Osteocyte (in vitro differentiated cells): ENCODE measurements around the gene GSTO2. TPM values are rescaled to one million over a fixed set of nuclear protein-coding genes. Genes with fewer than 3 reads are reported as not detected.
A peak's percentile ranks its signal among the peaks of the same experiment; 100 is the strongest.

Source experiments
- DNase-seq: peaks from one replicate; pipeline ENCODE4 v3.0.0; 2021; ENCODE audit warnings: mixed read lengths; ENCODE audit not compliant: unreplicated experiment; ENCODE audit errors: extremely low spot score
- H3K27ac Mint-ChIP-seq: one replicate; pipeline ENCODE4 v1.8.0; 2021; ENCODE audit warnings: mild to moderate bottlenecking, mixed read lengths; ENCODE audit not compliant: unreplicated experiment
- H3K27me3 Mint-ChIP-seq: one replicate; pipeline ENCODE4 v1.8.0; 2021; ENCODE audit warnings: mixed read lengths; ENCODE audit not compliant: unreplicated experiment
- H3K36me3 Mint-ChIP-seq: one replicate; pipeline ENCODE4 v1.8.0; 2021; ENCODE audit warnings: mixed read lengths; ENCODE audit not compliant: unreplicated experiment
- H3K4me1 Mint-ChIP-seq: one replicate; pipeline ENCODE4 v1.8.0; 2021; ENCODE audit warnings: mixed read lengths; ENCODE audit not compliant: unreplicated experiment
- H3K4me3 Mint-ChIP-seq: one replicate; pipeline ENCODE4 v1.8.0; 2021; ENCODE audit warnings: mild to moderate bottlenecking, moderate library complexity, mixed read lengths; ENCODE audit not compliant: unreplicated experiment
- H3K9me3 Mint-ChIP-seq: one replicate; pipeline ENCODE4 v1.8.0; 2021; ENCODE audit warnings: mixed read lengths; ENCODE audit not compliant: unreplicated experiment
- CTCF ChIP-seq: fragments of 200-600 bp; sonication (generic); IDR thresholded peaks from 2 replicates; pipeline ENCODE4 v1.5.0; 2021; ENCODE audit warnings: antibody characterized with exemption, mild to moderate bottlenecking, moderate library complexity
- total RNA-seq: library from RNA; stranded (reverse); gene quantifications from 2 replicates; pipeline ENCODE4 v1.2.1, GENCODE V29; 2021

The GSTO2 gene
- total RNA-seq, 1 donor from 2014 or later = 0.54 TPM

- Mint-ChIP-seq H3K36me3 (peaks cover 6% of the 10 kb centered on the region), H3K27me3 (peaks cover 21% of the 10 kb centered on the region), H3K27ac (no peak overlapping the region), H3K4me3 (no peak overlapping the region), H3K4me1 (peaks cover 29% of the 10 kb centered on the region), H3K9me3 (no peaks in the 10 kb centered on the region)
- DNase-seq = no peak
- no peak for TF ChIP-seq CTCF
Measured at GRCh38 chr10:104253106-104253505, 15.9 kb upstream of the GSTO2 start.

- no peak for TF ChIP-seq CTCF
- peak overlapping the region; percentile 94 for H3K4me3 Mint-ChIP-seq
- H3K36me3 Mint-ChIP-seq = peaks cover 12% of the 10 kb centered on the region
- no peaks in the 10 kb centered on the region for H3K9me3 Mint-ChIP-seq
- peaks cover 21% of the 10 kb centered on the region for H3K27me3 Mint-ChIP-seq
- H3K27ac Mint-ChIP-seq = peak overlapping the region; percentile 97
- no peak for DNase-seq
- peaks cover 29% of the 10 kb centered on the region for H3K4me1 Mint-ChIP-seq
Measured at GRCh38 chr10:104253606-104254410, 15.2 kb upstream of the GSTO2 start.

DNA sequence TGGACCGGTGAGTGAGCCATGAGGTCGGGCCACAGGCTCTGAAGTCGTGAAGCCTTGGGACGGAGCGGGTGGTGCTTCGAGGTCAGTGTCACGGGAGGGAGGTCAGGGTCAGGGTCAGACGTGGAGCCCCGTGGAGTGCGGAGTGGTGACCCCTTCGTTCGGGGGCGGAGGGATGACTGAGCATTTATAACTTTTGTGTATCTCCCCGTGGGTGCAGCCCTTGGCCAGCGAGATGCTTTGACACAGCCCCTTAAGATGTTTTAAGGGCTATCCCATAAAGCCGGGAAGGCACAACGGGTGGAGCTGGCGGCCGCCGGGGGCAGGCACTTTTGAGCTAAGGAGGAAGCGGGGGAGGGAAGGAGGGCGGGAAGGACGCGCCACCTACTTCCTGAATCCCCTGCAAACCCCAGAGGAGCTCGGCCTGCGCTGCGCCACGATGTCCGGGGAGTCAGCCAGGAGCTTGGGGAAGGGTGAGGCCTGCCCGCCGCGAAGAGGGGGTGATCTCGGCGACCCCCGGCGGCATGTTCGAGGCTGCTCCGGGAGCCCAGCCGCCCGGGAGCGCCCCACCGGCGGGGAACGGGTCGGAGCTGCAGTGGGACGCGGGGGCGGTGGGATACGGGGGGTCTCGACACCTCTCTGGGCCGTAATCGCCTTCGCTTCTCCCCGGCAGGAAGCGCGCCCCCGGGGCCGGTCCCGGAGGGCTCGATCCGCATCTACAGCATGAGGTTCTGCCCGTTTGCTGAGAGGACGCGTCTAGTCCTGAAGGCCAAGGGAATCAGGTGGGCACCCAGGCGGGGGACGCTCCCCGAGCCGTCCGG lies 14.3 kb upstream of the GSTO2 start, which contains the start of gene GSTO1:
Gene GSTO1, plus strand, starts transcription at position 400 of the 818 bp plus-strand sequence. Its CDS starts 37 bp downstream, at position 437.
- H3K4me1 Mint-ChIP-seq = peaks cover 36% of the 10 kb centered on the region
- no peaks in the 10 kb centered on the region for H3K9me3 Mint-ChIP-seq
- peak within 1 kb of the TSS; percentile 94 for H3K4me3 Mint-ChIP-seq

GRCh38 chr10:104255311-104255981 lies 13.5 kb upstream of the GSTO2 start:
- H3K4me1 Mint-ChIP-seq = peaks cover 43% of the 10 kb centered on the region

More for the DNA sequence above, 14.3 kb upstream of the GSTO2 start, which contains the start of gene GSTO1:
- TF ChIP-seq CTCF = no peak
- H3K27me3 Mint-ChIP-seq = peaks cover 14% of the 10 kb centered on the region
- peaks cover 16% of the 10 kb centered on the region for H3K36me3 Mint-ChIP-seq
- no peak for DNase-seq
- peak within 1 kb of the TSS; percentile 97 for H3K27ac Mint-ChIP-seq

More at GRCh38 chr10:104255311-104255981, 13.5 kb upstream of the GSTO2 start:
- DNase-seq = no peak
- Mint-ChIP-seq H3K27me3 (peaks cover 8% of the 10 kb centered on the region), H3K36me3 (peaks cover 16% of the 10 kb centered on the region), H3K9me3 (no peaks in the 10 kb centered on the region), H3K4me3 (peak overlapping the region; percentile 94), H3K27ac (peak overlapping the region; percentile 97)
- no peak for TF ChIP-seq CTCF
